Measurements from ENCODE around the gene PVALB.
"Not testable (repeated sequence)": the region's sequence is repeated elsewhere in the genome, so short reads cannot be mapped to it uniquely, and the experiment has no call there.

The PVALB gene

GRCh38 chr22:36757668-36758211, 59.1 kb downstream of the PVALB start:
- DNase-seq (ENCODE audit: low spot score) (peak; percentile 35), FAIRE-seq (no peak)

GRCh38 chr22:36756746-36757655, 59.8 kb downstream of the PVALB start:
- FAIRE-seq (no peak), DNase-seq (ENCODE audit: low spot score) (no peak)

- DNase-seq (ENCODE audit: low spot score) (no peak), FAIRE-seq (no peak)
Measured at GRCh38 chr22:36756031-36756430, 60.8 kb downstream of the PVALB start.

GRCh38 chr22:36755316-36755715, 61.5 kb downstream of the PVALB start:
- no peak for FAIRE-seq
- no peak for DNase-seq (ENCODE audit: low spot score)

GRCh38 chr22:36754881-36755280, 62.0 kb downstream of the PVALB start:
- FAIRE-seq; DNase-seq (ENCODE audit: low spot score): not testable (repeated sequence)

- FAIRE-seq (no peak), DNase-seq (ENCODE audit: low spot score) (no peak)
Measured at GRCh38 chr22:36753916-36754315, 62.9 kb downstream of the PVALB start.

- FAIRE-seq (no peak), DNase-seq (ENCODE audit: low spot score) (no peak)
Measured at GRCh38 chr22:36753120-36753802, 63.6 kb downstream of the PVALB start.

Data from RCC 7860 (cell line).